Activated naive CD4-positive, alpha-beta T cell treated with anti-CD3 and anti-CD28 coated beads, Interleukin-2, amount 10 ng/mL, durations not matched to agents 7 days and 5 days (primary cell): ENCODE measurements around the gene FFAR4.
A peak's percentile ranks its signal among the peaks of the same experiment; 100 is the strongest.
"Not testable (repeated sequence)": the region's sequence is repeated elsewhere in the genome, so short reads cannot be mapped to it uniquely, and the experiment has no call there.

Source experiments
- CTCF ChIA-PET: fragments of 350-600 bp; sonication (Branson Sonifier 250); formaldehyde crosslinking; loops from one replicate; lab custom pipeline; 2021; ENCODE audit warnings: antibody characterized with exemption; lab: Charles Lee
- DNase-seq: peaks from one replicate; pipeline ENCODE4 v3.0.0-alpha.2; 2020
- H3K27ac Mint-ChIP-seq: one replicate; pipeline ENCODE4 v1.8.0; 2021; ENCODE audit warnings: mild to moderate bottlenecking, moderate library complexity, mixed read lengths
- H3K27me3 Mint-ChIP-seq: one replicate; pipeline ENCODE4 v1.8.0; 2021; ENCODE audit warnings: mild to moderate bottlenecking, mixed read lengths
- H3K36me3 Mint-ChIP-seq: one replicate; pipeline ENCODE4 v1.8.0; 2021; ENCODE audit warnings: mixed read lengths
- H3K4me1 Mint-ChIP-seq: one replicate; pipeline ENCODE4 v1.8.0; 2021; ENCODE audit warnings: mixed read lengths
- H3K4me3 Mint-ChIP-seq: one replicate; pipeline ENCODE4 v1.8.0; 2021; ENCODE audit warnings: mild to moderate bottlenecking, moderate library complexity, mixed read lengths
- H3K9me3 Mint-ChIP-seq: one replicate; pipeline ENCODE4 v1.8.0; 2021; ENCODE audit warnings: mixed read lengths

Gene FFAR4

DNA sequence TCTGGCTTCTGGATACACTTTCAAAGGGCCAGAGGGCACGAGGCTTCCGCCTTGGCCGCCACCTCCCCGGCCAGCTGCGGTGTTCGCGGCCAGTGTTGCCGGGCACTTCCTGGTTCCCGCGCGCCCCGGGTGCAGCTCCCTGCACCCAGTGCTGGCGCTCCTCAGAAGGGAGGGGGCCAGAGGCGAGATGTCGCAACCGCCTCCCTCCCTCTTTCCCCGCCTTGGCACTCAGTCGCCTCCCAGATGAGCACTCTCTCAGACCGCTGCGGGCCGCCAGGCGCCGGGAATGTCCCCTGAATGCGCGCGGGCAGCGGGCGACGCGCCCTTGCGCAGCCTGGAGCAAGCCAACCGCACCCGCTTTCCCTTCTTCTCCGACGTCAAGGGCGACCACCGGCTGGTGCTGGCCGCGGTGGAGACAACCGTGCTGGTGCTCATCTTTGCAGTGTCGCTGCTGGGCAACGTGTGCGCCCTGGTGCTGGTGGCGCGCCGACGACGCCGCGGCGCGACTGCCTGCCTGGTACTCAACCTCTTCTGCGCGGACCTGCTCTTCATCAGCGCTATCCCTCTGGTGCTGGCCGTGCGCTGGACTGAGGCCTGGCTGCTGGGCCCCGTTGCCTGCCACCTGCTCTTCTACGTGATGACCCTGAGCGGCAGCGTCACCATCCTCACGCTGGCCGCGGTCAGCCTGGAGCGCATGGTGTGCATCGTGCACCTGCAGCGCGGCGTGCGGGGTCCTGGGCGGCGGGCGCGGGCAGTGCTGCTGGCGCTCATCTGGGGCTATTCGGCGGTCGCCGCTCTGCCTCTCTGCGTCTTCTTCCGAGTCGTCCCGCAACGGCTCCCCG is at the start of gene FFAR4:
TSS of gene FFAR4 (plus strand) at position 231 of the 842 bp plus-strand sequence. CDS start at position 287, 56 bp downstream.
- Mint-ChIP-seq H3K4me1 (no peaks in the 10 kb centered on the region), H3K27me3 (peaks cover 62% of the 10 kb centered on the region), H3K27ac (no peak within 1 kb of the TSS), H3K9me3 (no peaks in the 10 kb centered on the region), H3K36me3 (no peaks in the 10 kb centered on the region), H3K4me3 (no peak within 1 kb of the TSS)
- no peak for DNase-seq
- CTCF ChIA-PET, result interaction anchor here (2.0 kb wide), 1 partner anchor 12 kb away, joined by 5 read pairs; no protein-coding TSS in a partner anchor

DNA sequence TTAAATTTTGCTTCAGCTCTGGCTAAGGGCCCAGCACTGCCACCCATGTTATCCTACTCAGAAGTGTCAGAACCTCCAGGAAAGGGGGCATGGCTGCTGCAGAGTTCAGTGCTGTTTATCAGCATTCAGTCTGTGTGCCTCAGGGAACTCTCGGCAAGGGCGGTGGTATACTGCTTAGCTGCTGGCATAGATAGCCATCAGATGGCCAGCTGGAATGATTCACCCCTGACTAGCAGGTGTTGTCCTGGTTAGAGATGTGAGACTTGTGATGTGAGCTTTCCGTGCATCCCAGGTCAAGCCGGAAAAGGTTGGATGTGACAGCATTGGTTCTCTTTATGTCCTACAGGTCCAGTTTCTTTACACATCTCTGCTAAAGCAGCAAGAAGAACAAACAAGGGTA is 47.9 kb upstream of the FFAR4 start:
- H3K27me3 Mint-ChIP-seq, result no peaks in the 10 kb centered on the region
- H3K9me3 Mint-ChIP-seq, result peaks cover 6% of the 10 kb centered on the region
- peaks cover 77% of the 10 kb centered on the region for H3K36me3 Mint-ChIP-seq
- H3K4me1 Mint-ChIP-seq, result no peaks in the 10 kb centered on the region
- CTCF ChIA-PET, result interaction anchor here (1.0 kb wide), 1 partner anchor 142 kb away, joined by 3 read pairs; no protein-coding TSS in a partner anchor
- no peak for DNase-seq
- H3K4me3 Mint-ChIP-seq, result no peak overlapping the region
- no peak overlapping the region for H3K27ac Mint-ChIP-seq

DNA sequence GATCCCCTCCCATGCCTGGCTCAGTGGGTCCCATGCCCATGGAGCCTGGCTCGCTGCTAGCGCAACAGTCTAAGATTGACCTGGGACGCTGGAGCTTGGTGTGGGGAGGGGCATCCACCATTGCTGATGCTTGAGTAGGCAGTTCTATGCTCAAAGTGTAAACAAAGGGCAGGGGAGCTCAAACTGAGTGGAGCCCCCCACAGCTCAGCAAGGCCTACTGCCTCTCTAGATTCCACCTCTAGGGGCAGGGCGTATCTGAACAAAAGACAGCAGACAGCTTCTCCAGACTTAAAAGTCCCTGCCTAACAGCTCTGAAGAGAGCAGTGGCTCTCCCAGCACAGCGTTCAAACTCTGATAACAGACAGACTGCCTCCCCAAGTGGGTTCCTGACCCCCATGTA is 31.2 kb upstream of the FFAR4 start:
- peaks cover 3% of the 10 kb centered on the region for H3K36me3 Mint-ChIP-seq
- peaks cover 13% of the 10 kb centered on the region for H3K27me3 Mint-ChIP-seq
- no peak overlapping the region for H3K4me3 Mint-ChIP-seq
- no peak for DNase-seq
- H3K9me3 Mint-ChIP-seq, result no peaks in the 10 kb centered on the region
- H3K27ac Mint-ChIP-seq, result no peak overlapping the region
- CTCF ChIA-PET, result no interaction called here
- no peaks in the 10 kb centered on the region for H3K4me1 Mint-ChIP-seq

DNA sequence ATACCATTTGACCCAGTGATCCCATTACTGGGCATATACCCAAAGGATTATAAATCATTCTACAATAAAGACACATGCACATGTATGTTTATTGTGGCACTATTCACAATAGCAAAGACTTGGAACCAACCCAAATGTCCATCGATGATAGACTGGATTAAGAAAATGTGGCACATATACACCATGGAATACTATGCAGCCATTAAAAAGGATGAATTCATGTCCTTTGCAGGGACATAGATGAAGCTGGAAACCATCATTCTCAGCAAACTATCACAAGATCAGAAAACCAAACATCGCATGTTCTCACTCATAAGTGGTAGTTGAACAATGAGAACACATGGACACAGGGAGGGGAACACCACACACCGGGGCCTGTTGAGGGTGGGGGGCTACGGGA is 25.6 kb upstream of the FFAR4 start:
- CTCF ChIA-PET, result interaction anchor here (1.5 kb wide), 1 partner anchor 52 kb away, joined by 3 read pairs; no protein-coding TSS in a partner anchor
- H3K36me3 Mint-ChIP-seq, H3K9me3 Mint-ChIP-seq, DNase-seq, H3K27ac Mint-ChIP-seq, H3K4me1 Mint-ChIP-seq, H3K4me3 Mint-ChIP-seq: not testable (repeated sequence)
- peaks cover 26% of the 10 kb centered on the region for H3K27me3 Mint-ChIP-seq

- DNase-seq, result peak; percentile 40
- H3K27ac Mint-ChIP-seq, result no peak overlapping the region
- no peaks in the 10 kb centered on the region for H3K36me3 Mint-ChIP-seq
- H3K4me3 Mint-ChIP-seq, result no peak overlapping the region
- H3K9me3 Mint-ChIP-seq, result no peaks in the 10 kb centered on the region
- peaks cover 2% of the 10 kb centered on the region for H3K4me1 Mint-ChIP-seq
- peaks cover 22% of the 10 kb centered on the region for H3K27me3 Mint-ChIP-seq
- CTCF ChIA-PET, result interaction anchor here (1.1 to 1.5 kb wide), 3 partner anchors 13 to 184 kb away, joined by 3 read pairs; no protein-coding TSS in a partner anchor
These were observed 24.8 kb upstream of the FFAR4 start for GRCh38 chr10:93541402-93542357.

- H3K27ac Mint-ChIP-seq, result no peak overlapping the region
- H3K36me3 Mint-ChIP-seq, result no peaks in the 10 kb centered on the region
- H3K4me1 Mint-ChIP-seq, result peaks cover 2% of the 10 kb centered on the region
These were observed 24.1 kb upstream of the FFAR4 start for GRCh38 chr10:93542358-93542791.

DNA sequence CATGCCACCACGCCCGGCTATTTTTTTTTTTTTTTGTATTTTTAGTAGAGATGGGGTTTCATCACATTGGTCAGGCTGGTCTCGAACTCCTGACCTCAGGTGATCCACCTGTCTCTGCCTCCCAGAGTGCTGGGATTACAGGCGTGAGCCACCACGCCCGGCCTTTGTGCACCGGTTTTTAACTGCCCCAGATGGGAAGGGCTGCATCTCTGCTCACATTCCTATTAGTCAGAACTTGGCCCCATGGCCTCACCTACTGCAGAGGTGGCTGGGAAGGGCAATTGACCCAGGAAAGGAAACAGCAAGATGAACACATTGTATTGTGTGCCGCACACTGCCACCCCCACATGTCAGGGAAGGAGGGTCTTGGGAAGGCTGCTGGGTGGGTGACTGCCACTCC is 19.5 kb upstream of the FFAR4 start:
- DNase-seq, H3K9me3 Mint-ChIP-seq, H3K4me1 Mint-ChIP-seq, H3K27ac Mint-ChIP-seq, H3K4me3 Mint-ChIP-seq, CTCF ChIA-PET, H3K36me3 Mint-ChIP-seq: not testable (repeated sequence)
- H3K27me3 Mint-ChIP-seq, result peaks cover 13% of the 10 kb centered on the region

More at GRCh38 chr10:93542358-93542791, 24.1 kb upstream of the FFAR4 start:
- Mint-ChIP-seq H3K4me3 (no peak overlapping the region), H3K27me3 (peaks cover 22% of the 10 kb centered on the region), H3K9me3 (no peaks in the 10 kb centered on the region)
- CTCF ChIA-PET, result interaction anchor here (1.1 to 1.5 kb wide), 3 partner anchors 14 to 185 kb away, joined by 3 read pairs; no protein-coding TSS in a partner anchor
- DNase-seq, result no peak

DNA sequence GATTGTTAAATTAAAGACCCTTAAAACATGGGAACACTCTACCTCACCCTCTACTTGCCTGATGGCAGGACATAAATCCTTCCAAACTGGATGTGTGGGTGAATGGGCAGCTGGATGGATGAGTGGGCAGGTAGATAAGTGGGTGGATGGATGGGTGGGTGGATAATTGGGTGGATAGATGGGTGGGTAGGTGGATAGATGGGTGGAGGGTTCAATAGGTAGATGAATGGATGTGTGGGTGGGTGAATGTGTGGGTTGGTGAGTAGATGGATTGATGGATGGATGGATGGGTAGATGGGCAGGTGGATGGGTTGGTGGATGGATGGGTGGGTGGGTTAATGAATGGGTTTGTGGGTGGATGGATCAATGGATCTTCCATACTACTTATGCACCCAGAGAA is 18.9 kb upstream of the FFAR4 start:
- Mint-ChIP-seq H3K27ac (no peak overlapping the region), H3K9me3 (no peaks in the 10 kb centered on the region), H3K36me3 (no peaks in the 10 kb centered on the region), H3K27me3 (peaks cover 8% of the 10 kb centered on the region), H3K4me3 (no peak overlapping the region), H3K4me1 (peaks cover under 1% of the 10 kb centered on the region)
- CTCF ChIA-PET, result no interaction called here
- no peak for DNase-seq

DNA sequence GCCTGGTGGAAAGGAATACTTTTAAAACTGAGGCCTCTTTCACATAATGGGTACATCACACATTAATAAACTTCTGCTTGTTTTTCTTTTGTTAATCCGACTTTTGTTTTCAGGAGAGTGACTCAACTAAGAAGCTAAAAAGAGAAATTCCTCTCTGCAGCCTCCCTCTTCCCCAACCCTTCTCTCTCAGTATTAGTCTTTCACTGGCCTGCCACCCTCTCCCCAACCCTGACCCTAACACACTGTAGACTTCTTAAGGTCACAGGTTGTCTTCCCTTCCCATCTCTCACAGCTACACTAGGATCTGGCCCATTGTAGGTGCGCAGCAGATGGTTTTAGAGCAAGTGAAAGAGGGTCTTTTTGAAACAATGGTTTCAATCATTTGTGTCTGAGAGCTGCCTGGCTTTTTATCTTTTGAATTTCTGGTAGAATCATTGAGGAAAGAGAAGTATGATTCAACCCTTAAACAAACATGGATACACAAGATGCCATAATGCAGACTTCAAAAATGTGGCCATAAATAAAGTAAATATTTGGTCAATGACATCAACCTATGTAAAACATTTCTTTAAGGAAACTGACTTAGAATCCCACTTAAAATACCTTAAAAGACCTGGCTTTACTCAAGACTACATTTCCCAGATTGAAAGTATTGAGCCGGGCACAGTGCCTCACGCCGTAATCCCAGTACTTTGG is 17.9 kb upstream of the FFAR4 start:
- no peak overlapping the region for H3K4me3 Mint-ChIP-seq
- DNase-seq, result no peak
- no peaks in the 10 kb centered on the region for H3K27me3 Mint-ChIP-seq
- CTCF ChIA-PET, result no interaction called here
- no peak overlapping the region for H3K27ac Mint-ChIP-seq
- H3K36me3 Mint-ChIP-seq, result no peaks in the 10 kb centered on the region
- no peaks in the 10 kb centered on the region for H3K4me1 Mint-ChIP-seq
- H3K9me3 Mint-ChIP-seq, result no peaks in the 10 kb centered on the region

GRCh38 chr10:93550606-93551005 is 15.9 kb upstream of the FFAR4 start:
- peaks cover 3% of the 10 kb centered on the region for H3K27me3 Mint-ChIP-seq
- CTCF ChIA-PET, result interaction anchor here (0.7 kb wide), 1 partner anchor 21 kb away, joined by 4 read pairs; no protein-coding TSS in a partner anchor

GRCh38 chr10:93552780-93553179 is 13.7 kb upstream of the FFAR4 start:
- Mint-ChIP-seq H3K27ac (no peak overlapping the region), H3K27me3 (peaks cover 7% of the 10 kb centered on the region), H3K36me3 (no peaks in the 10 kb centered on the region), H3K9me3 (no peaks in the 10 kb centered on the region), H3K4me3 (no peak overlapping the region), H3K4me1 (no peaks in the 10 kb centered on the region)
- no peak for DNase-seq
- CTCF ChIA-PET, result interaction anchor here (2.5 kb wide), 1 partner anchor 11 kb away, joined by 9 read pairs; no protein-coding TSS in a partner anchor

More at GRCh38 chr10:93550606-93551005, 15.9 kb upstream of the FFAR4 start:
- Mint-ChIP-seq H3K4me1 (no peaks in the 10 kb centered on the region), H3K9me3 (no peaks in the 10 kb centered on the region), H3K36me3 (no peaks in the 10 kb centered on the region), H3K27ac (no peak overlapping the region), H3K4me3 (no peak overlapping the region)
- DNase-seq, result no peak

GRCh38 chr10:93553482-93554315 is 12.8 kb upstream of the FFAR4 start:
- CTCF ChIA-PET, result interaction anchor here (0.6 to 2.5 kb wide), 8 partner anchors 10 to 369 kb away, joined by 3 to 22 read pairs (median 8); partner anchors contain the start of gene FFAR4
- Mint-ChIP-seq H3K36me3 (no peaks in the 10 kb centered on the region), H3K9me3 (no peaks in the 10 kb centered on the region), H3K27ac (no peak overlapping the region), H3K4me1 (no peaks in the 10 kb centered on the region), H3K4me3 (no peak overlapping the region), H3K27me3 (peaks cover 7% of the 10 kb centered on the region)
- no peak for DNase-seq

DNA sequence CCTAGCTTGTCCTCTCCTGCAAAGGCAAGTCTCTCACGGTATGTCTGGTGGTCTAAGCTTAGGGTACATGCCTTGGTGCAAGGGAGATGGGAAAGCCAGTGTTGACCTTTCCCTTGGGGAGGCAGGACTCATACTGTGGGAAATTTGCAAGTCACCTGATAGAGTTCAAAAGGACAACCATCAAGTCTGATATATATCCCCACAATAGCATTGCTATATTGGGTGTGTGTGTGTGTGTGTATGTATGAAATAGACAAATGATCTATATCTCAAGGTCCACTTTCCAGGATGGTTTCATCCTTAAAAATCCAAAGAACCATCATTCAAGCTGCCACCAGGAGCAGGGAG is 12.2 kb upstream of the FFAR4 start:
- DNase-seq, result no peak
- H3K36me3 Mint-ChIP-seq, result no peaks in the 10 kb centered on the region
- H3K4me1 Mint-ChIP-seq, result no peaks in the 10 kb centered on the region
- H3K4me3 Mint-ChIP-seq, result no peak overlapping the region
- CTCF ChIA-PET, result interaction anchor here (0.6 to 2.5 kb wide), 9 partner anchors 9 to 890 kb away, joined by 3 to 22 read pairs (median 7); partner anchors contain the start of gene FFAR4
- H3K27me3 Mint-ChIP-seq, result peaks cover 7% of the 10 kb centered on the region
- H3K9me3 Mint-ChIP-seq, result no peaks in the 10 kb centered on the region
- no peak overlapping the region for H3K27ac Mint-ChIP-seq
